DMS 273 (cell line): Measurements from ENCODE around the gene DRC1.
"Not testable (repeated sequence)": the region's sequence is repeated elsewhere in the genome, so short reads cannot be mapped to it uniquely, and the experiment has no call there.

Source experiments
- DNase-seq: peaks from one replicate; lab custom pipeline; 2025; ENCODE audit not compliant: unreplicated experiment; lab: John Stamatoyannopoulos, UW

DRC1 gene

DNA sequence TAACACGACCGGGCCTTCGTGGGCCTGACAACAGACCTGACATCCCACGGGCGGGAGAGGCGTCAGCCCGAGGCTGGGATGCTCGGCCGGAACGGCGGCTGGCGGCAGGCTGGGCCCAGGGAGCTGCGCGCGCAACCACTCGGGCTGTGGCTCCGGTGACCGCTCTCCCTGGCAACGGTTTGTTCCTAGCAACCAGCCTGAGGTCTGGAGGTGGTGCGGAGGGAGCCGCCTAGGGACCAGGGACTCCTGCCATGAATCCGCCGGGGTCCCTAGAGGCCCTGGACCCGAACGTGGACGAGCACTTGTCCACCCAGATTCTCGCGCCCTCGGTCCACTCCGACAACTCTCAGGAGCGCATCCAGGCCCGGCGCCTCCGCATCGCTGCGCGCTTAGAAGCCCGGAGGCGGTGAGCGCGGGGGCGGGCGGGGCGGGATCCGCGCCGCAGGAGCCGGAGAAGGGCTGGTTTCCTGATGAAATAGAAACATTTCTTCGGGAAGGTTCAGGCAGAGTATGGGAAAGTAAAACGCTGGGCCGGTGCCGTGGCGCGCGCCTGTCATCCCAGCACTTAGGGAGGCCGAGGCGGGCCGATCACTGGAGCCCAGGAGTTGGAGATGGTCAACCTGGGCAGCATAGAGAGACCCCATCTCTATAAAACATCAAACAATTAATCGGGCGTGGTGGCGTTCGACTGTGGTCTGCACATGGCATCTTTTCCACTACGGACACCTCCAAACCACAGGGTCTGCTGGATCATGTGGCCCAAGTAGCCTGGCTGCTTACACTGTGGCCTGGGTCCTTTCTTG, at the start of gene DRC1:
Gene DRC1 (plus strand): TSS at position 182 of the 803 bp plus-strand sequence. CDS start 70 bp downstream, at position 252.
- peak; percentile 93 for DNase-seq

DNA sequence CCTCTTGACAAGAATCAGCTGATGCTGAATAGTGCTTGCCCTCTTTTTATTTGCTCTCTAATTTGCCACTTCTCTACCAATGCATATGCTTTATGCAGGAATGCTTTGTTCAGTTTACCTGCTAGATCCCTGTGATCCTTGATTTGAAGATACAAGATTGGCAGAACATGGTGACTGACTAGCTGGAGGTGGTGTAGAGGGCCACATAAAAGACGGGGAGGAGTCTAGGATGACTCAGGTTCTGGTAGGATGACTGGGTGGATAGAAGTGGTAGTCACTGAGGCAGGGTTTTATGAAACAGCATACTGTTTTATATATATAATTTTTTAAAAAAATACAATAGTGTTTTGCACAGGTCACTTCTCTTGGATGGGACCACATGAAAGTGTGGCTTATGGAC, 48.8 kb upstream of the DRC1 start:
- DNase-seq, result no peak

GRCh38 chr2:26354469-26354868, 47.3 kb upstream of the DRC1 start:
- not testable (repeated sequence) for DNase-seq

DNA sequence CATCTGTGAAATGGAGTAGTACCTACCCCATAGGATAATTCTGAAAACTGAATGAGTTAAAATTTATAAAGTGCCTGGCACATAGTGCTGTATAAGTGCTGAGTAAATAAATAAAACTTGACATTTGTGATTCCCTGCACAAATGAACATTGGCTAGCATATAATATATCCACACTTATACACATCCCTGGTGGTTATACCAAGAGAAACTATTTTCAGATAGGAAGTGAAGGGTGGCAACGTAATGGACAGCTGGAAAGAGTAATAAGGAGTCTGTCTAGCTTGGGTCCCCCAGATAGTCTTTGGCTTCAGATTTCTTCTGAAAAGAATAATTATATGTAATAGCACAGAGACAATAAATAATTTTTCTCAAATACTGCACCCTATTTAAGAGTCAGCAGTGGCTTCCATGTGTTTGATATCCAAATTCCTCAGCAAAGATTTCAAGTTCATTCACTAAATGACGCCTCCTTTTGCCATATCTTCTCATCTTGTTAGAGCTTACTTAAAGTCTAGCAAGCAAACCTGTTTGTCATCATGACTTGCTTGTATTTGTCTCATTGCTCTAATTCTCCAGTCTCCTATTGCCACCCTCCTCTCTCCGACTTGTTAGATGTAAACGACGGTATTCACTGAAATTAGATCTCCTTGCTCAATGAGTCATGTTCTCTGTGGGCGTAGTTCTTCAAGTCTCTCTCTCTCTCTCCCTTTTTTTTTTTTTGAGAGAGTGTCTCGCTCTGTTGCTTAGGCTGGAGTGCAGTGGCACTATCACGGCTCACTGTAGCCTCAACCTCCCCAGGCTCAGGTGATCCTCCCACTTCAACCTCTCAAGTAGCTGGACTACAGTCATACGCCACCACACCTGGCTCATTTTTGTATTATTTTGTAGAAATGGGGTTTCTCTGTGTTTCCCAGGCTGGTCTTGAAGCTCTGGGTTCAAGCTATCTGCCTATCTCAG, 46.4 kb upstream of the DRC1 start:
- peak; percentile 57 for DNase-seq

- DNase-seq, result no peak
Measured at GRCh38 chr2:26356111-26356510, 45.6 kb upstream of the DRC1 start.

- DNase-seq, result no peak
Measured at GRCh38 chr2:26356771-26357170, 44.9 kb upstream of the DRC1 start.

DNA sequence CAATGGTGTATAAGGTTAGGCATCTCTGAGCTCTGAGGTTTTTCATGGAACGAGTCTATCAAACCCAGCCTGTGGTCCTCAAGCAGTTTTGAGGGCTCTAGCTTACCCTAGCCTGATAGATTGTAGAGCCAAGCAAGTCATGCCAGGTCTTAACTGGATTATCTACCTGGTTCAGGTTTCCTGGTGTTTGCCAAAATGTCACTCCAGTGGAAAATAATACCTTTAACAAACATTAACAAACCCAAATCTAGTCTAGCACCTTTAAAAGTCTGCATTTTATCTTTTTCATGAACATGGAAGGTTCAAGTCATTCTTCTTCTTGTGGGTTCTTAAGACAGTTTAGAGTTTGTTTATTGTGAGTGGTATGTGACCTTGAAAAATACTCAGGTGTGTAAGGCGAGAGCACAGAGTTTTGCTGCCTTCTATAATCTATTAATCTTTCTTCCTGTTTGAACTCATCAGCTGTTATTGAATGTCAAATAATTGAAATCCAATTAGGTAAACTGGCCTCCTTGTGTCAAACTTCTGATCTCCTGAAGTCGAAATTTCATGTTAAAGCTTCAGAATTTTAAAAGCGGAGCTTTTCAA, 41.7 kb upstream of the DRC1 start:
- DNase-seq, result no peak

- DNase-seq, result no peak
Measured at GRCh38 chr2:26363323-26363722, 38.4 kb upstream of the DRC1 start.

GRCh38 chr2:26363958-26364357, 37.8 kb upstream of the DRC1 start:
- no peak for DNase-seq

- no peak for DNase-seq
Measured at GRCh38 chr2:26364669-26365068, 37.1 kb upstream of the DRC1 start.

DNA sequence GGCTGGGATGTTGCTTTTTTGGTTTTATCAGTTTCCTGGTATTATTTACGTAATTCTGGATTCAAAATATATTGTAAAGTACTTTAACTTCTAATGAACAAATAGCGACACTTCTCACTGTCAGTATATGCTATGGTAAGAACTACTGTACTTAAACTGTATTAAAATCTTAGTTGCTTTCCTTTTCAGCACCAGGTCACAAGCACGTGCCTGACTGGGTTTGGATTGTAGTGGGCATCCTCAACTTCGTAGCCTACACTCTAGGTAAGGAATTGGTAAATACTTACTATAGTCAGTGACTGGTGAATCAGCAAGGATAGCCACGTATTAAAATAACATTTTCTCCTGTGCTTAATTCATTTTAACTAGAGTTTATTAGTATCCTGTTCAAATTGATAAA, 34.8 kb upstream of the DRC1 start:
- no peak for DNase-seq

DNA sequence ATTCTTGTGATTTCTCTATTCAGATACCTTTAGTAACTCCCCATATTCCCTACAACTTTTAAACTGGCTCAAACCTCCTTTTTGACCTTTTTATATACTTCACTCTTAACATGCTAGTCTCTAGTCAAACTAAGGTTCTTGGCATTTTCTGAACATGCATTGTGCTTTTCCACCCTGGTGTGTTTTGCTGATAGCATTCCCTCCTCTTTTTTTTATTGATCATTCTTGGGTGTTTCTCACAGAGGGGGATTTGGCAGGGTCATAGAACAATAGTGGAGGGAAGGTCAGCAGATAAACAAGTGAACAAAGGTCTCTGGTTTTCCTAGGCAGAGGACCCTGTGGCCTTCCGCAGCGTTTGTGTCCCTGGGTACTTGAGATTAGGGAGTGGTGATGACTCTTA, 32.1 kb upstream of the DRC1 start:
- not testable (repeated sequence) for DNase-seq

DNA sequence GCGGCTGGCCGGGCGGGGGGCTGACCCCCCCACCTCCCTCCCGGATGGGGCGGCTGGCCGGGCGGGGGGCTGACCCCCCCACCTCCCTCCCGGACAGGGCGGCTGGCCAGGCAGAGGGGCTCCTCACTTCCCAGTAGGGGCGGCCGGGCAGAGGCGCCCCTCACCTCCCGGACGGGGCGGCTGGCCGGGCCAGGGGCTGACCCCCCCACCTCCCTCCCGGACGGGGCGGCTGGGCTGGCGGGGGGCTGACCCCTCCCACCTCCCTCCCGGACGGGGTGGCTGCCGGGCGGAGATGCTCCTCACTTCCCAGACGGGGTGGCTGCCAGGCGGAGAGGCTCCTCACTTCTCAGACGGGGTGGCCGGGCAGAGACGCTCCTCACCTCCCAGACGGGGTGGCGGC, 30.8 kb upstream of the DRC1 start:
- DNase-seq, result not testable (repeated sequence)

DNA sequence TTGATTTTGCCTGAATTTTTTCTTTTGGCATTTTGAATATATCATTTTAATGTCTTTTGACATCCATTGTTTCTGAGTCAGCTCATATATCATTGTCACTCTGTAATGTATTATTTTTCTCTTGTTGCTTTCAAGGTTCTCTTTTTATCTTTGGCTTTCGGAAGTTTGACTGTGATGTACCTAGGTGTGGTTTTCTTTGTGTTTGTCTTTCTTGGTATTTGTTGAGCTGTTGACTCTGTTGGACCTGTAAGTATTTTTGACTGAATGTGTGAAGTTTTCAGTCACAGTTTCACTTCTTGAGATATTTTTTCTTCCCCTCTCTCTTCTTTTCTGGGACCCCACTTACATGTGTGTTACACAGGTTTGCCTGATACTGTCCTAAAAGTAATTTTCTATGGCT, 24.9 kb upstream of the DRC1 start:
- DNase-seq, result no peak

DNA sequence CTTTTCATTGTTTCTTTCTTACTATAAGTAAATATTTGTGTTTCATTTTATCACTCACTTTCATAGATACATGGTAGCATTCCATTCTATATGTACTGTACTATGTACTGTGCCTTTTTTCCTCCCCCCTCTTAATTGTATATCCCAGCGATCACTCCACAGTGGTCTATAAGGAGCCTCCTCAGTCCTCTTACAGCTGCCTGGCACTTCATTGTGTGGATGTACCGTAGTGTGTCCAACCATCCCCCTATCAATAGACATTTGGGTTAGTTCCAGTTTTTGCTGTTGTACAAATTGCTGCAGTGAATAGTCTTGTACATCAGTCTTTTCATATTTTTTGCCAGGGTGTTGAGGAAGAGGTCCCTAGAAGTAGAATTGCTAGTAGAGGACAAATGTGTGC, 21.4 kb upstream of the DRC1 start:
- DNase-seq, result no peak

DNA sequence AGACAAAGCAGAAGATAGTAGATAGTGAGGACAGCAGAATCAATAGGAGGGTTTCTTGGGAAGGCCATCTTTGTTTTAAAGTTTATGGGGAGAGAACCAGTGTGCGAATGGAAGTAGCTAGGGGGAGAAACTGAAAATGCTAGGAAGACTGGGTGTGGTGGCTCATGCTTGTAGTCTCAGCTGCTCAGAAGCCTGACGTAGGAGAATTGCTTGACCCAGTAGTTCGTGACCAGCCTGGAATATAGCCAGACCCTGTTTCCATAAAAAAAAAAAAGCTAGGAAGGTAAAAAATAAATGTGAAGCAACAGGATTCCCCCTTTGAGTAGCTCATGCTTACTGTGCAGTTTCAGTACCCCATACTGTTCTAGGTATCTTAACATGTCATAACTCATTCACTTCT, 19.2 kb upstream of the DRC1 start:
- no peak for DNase-seq

DNA sequence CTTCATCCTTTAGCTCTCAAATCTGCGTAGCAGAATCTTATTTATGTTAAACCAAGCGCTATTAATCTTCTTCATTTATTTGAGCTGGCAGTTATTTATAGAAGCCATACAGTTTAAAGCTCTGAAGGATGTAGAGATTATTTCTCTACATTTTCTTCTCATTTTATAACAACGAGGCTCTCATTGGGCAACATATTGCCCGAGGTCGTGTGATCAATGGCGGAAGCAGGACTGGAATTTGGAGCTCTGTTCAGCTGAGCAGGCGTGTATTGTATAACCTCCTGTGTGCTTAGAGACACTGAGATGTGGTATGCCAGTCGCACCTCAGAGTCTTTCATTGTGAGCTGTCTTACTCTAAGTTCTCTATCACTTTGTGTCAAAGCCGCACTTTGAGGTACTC, 17.5 kb upstream of the DRC1 start:
- no peak for DNase-seq

DNA sequence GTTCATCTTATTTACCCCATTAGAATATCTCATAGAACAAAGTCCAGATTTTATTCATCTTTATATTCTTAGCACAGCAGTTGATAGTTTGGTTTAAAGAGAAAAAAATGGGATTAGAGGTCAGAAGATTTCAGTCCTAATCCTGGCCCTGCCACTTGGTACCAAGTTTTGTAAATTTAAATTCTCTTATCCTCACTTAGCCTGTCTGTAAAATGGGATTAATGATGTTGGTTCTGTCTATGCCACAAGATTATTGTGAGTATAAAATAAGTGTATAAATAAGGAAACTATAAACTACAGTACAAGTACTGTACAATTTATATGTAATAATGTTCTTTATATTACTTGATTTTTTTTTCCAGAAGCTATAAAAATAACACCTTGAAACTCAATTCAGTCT, 17.1 kb upstream of the DRC1 start:
- no peak for DNase-seq

DNA sequence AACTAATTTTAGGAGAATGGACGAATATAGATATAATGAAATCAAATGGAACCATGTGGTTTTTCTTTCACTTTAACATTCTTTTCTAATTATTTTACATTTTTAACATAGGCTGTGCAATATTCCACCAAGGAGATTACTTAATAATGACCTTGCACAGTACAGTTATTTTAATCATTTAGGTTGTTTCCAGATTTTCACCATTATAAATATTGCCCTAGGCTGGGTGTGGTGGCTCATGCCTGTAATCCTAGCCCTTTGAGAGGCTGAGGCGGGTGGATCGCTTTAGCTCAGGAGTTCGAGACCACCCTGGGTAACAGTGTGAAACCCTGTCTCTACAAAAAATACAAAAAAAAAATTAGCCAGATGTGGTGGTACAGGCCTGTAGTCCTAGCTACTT, 14.5 kb upstream of the DRC1 start:
- no peak for DNase-seq

GRCh38 chr2:26394694-26395093, 7.0 kb upstream of the DRC1 start:
- no peak for DNase-seq

DNA sequence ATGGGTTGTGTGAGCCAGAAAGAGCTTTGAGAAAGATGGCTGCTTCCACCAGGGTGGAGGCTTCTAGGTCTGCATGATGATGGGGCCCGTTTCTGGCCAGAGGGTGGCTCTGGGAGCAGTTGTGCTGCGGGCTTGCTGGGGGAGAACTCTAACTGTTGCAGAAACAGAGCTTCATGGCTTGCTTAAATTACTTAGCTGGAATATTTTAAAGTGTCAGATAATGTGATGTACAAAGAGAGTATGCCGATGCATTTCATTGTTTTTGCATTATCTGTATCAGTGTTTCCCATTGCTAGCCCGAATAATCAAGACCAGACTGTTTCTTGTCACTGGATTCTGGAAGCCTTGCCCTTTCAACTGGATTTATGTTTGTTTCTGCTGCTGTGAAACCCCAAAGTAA, 6.3 kb upstream of the DRC1 start:
- peak; percentile 26 for DNase-seq
